ENCODE data around the gene TFCP2.

The TFCP2 gene

GRCh38 chr12:51139292-51139844 lies 33.6 kb downstream of the TFCP2 start:
- in situ Hi-C loops (cut with HindIII; ENCODE audit: low pct_ligation_motif_present, low sequenced_read_pairs): no loop called here
- no peak for TF ChIP-seq CTCF (IDR thresholded peaks at IDR 0.05; ENCODE audit: low read depth, low read length, missing control alignments)
- H3K36me3 ChIP-seq (replicated peaks): no peaks in the 10 kb centered on the region

GRCh38 chr12:51132693-51133092 lies 40.2 kb downstream of the TFCP2 start:
- no peaks in the 10 kb centered on the region for H3K36me3 ChIP-seq (replicated peaks)
- DNase-seq: peak; percentile 5
- H3K4me3 ChIP-seq (ENCODE audit: low read depth, low read length): no peak overlapping the region
- no peak for TF ChIP-seq CTCF (IDR thresholded peaks at IDR 0.05; ENCODE audit: low read depth, low read length, missing control alignments)
- no peak overlapping the region for H3K27ac ChIP-seq
- in situ Hi-C loops (cut with HindIII; ENCODE audit: low pct_ligation_motif_present, low sequenced_read_pairs): no loop called here
- H3K27me3 ChIP-seq (replicated peaks): no peaks in the 10 kb centered on the region

More at GRCh38 chr12:51139292-51139844, 33.6 kb downstream of the TFCP2 start:
- Histone ChIP-seq H3K27ac (no peak overlapping the region), H3K27me3 (replicated peaks) (no peaks in the 10 kb centered on the region), H3K4me3 (ENCODE audit: low read depth, low read length) (no peak overlapping the region)
- no peak for DNase-seq

GRCh38 chr12:51131745-51132521 lies 41.0 kb downstream of the TFCP2 start:
- no peak overlapping the region for H3K4me3 ChIP-seq (ENCODE audit: low read depth, low read length)
- no peak for TF ChIP-seq CTCF (IDR thresholded peaks at IDR 0.05; ENCODE audit: low read depth, low read length, missing control alignments)
- no peak for DNase-seq
- H3K36me3 ChIP-seq (replicated peaks): no peaks in the 10 kb centered on the region
- no peaks in the 10 kb centered on the region for H3K27me3 ChIP-seq (replicated peaks)
- in situ Hi-C loops (cut with HindIII; ENCODE audit: low pct_ligation_motif_present, low sequenced_read_pairs): no loop called here
- H3K27ac ChIP-seq: no peak overlapping the region

GRCh38 chr12:51128919-51129318 lies 44.0 kb downstream of the TFCP2 start:
- no peak for DNase-seq
- no peaks in the 10 kb centered on the region for H3K27me3 ChIP-seq (replicated peaks)

GRCh38 chr12:51127050-51127729 lies 45.7 kb downstream of the TFCP2 start:
- peak; percentile 8 for DNase-seq
- Histone ChIP-seq H3K27me3 (replicated peaks) (no peaks in the 10 kb centered on the region), H3K36me3 (replicated peaks) (no peaks in the 10 kb centered on the region), H3K4me3 (ENCODE audit: low read depth, low read length) (no peak overlapping the region), H3K27ac (no peak overlapping the region)
- no peak for TF ChIP-seq CTCF (IDR thresholded peaks at IDR 0.05; ENCODE audit: low read depth, low read length, missing control alignments)
- in situ Hi-C loops (cut with HindIII; ENCODE audit: low pct_ligation_motif_present, low sequenced_read_pairs): no loop called here

More at GRCh38 chr12:51128919-51129318, 44.0 kb downstream of the TFCP2 start:
- Histone ChIP-seq H3K4me3 (ENCODE audit: low read depth, low read length) (no peak overlapping the region), H3K36me3 (replicated peaks) (no peaks in the 10 kb centered on the region), H3K27ac (no peak overlapping the region)
- in situ Hi-C loops (cut with HindIII; ENCODE audit: low pct_ligation_motif_present, low sequenced_read_pairs): no loop called here
- no peak for TF ChIP-seq CTCF (IDR thresholded peaks at IDR 0.05; ENCODE audit: low read depth, low read length, missing control alignments)
